Vagina (tissue), 2 donors: Measurements from ENCODE around the gene CCSER1. TPM values are rescaled to one million over a fixed set of nuclear protein-coding genes. Genes with fewer than 3 reads are reported as not detected.

Experiments
- DNase-seq, 2 donors: peaks; one replicate each; pipeline ENCODE4 v3.0.0-alpha.2; 2017; ENCODE audit errors: extremely low spot score in 2 of 2
- H3K27ac ChIP-seq: fragments of 200-600 bp; sonication (generic); one replicate; pipeline ENCODE4 v1.5.1; 2019
- H3K27me3 ChIP-seq: fragments of 200-600 bp; sonication (generic); one replicate; pipeline ENCODE4 v1.5.1; 2019
- H3K36me3 ChIP-seq, 2 donors: fragments of 200-600 bp; sonication (generic); one replicate each; pipeline ENCODE4 v1.5.1; 2017 to 2019
- H3K4me1 ChIP-seq: fragments of 200-600 bp; sonication (generic); one replicate; pipeline ENCODE4 v1.5.1; 2019
- H3K4me3 ChIP-seq, 2 donors: fragments of 200-600 bp; sonication (generic); 1 replicate in 1 of 2; 2 replicates in 1 of 2; pipeline ENCODE4 v1.5.1; 2016 to 2019
- H3K9me3 ChIP-seq: fragments of 200-600 bp; sonication (generic); one replicate; pipeline ENCODE4 v1.5.1; 2019
- POLR2A ChIP-seq, 2 donors: fragments of 450-650 bp; IDR thresholded peaks; one replicate each; pipeline ENCODE4 v1.6.1; 2017; ENCODE audit warnings: antibody characterized with exemption in 2 of 2, mild to moderate bottlenecking in 2 of 2, moderate library complexity in 2 of 2
- POLR2AphosphoS5 ChIP-seq, 2 donors: sonication (generic); formaldehyde crosslinking; IDR thresholded peaks; one replicate each; pipeline ENCODE4 v1.9.0; 2017; ENCODE audit warnings: antibody characterized with exemption in 2 of 2, mild to moderate bottlenecking in 2 of 2, low read depth in 1 of 2; ENCODE audit not compliant: insufficient read depth in 1 of 2
- intact Hi-C: fragments of 100-400 bp; cut with DNase I; formaldehyde crosslinking; loops from one replicate; pipeline ENCODE4 v1.15.1; 2023
- total RNA-seq: library from RNA; depleted of rRNA; stranded (reverse); fragments of >200 nt; gene quantifications from one replicate; pipeline ENCODE4 v1.2.3, GENCODE V29; 2016
- TF ChIP-seq, protein P1 (sequence below), 3 experiments: fragments of 450-650 bp in 2 of 3; fragments of 200-600 bp in 1 of 3; sonication (generic) in 1 of 3; IDR thresholded peaks; one replicate each; pipeline ENCODE4 v1.5.1; 2017 to 2019; ENCODE audit warnings: antibody characterized with exemption in 3 of 3, mild to moderate bottlenecking in 2 of 3, moderate library complexity in 2 of 3

CCSER1 gene
- total RNA-seq, 1 donor from 2014 or later: 8.1 TPM

DNA sequence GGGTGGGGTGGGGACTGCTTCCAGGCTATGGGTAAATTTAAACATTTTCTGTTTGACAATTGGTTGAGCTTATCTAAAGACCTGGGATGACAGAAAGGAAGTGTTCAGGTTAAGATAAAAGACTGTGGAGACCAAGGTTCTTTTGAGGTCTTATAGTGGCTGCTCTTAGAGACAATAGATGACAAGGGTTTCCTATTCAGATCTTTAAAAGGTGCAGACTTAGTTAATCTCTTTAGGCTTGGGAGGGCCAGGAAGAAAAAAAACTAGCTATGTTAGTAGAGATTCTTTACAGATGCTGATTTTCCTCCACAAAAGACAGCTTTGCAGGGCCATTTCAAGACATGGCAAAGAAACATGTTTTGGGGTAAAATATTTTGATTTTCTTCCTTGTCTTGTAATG is 972.5 kb downstream of the CCSER1 start:
- Histone ChIP-seq H3K9me3 (peaks cover 4% of the 10 kb centered on the region), H3K36me3 (no peaks in the 10 kb centered on the region), H3K4me1 (no peaks in the 10 kb centered on the region), H3K27ac (no peak overlapping the region), H3K4me3 (no peak overlapping the region), H3K27me3 (no peaks in the 10 kb centered on the region)
- no peak for DNase-seq
- TF ChIP-seq POLR2A (IDR thresholded peaks at IDR 0.05): no peak
- TF ChIP-seq, protein P1, sequence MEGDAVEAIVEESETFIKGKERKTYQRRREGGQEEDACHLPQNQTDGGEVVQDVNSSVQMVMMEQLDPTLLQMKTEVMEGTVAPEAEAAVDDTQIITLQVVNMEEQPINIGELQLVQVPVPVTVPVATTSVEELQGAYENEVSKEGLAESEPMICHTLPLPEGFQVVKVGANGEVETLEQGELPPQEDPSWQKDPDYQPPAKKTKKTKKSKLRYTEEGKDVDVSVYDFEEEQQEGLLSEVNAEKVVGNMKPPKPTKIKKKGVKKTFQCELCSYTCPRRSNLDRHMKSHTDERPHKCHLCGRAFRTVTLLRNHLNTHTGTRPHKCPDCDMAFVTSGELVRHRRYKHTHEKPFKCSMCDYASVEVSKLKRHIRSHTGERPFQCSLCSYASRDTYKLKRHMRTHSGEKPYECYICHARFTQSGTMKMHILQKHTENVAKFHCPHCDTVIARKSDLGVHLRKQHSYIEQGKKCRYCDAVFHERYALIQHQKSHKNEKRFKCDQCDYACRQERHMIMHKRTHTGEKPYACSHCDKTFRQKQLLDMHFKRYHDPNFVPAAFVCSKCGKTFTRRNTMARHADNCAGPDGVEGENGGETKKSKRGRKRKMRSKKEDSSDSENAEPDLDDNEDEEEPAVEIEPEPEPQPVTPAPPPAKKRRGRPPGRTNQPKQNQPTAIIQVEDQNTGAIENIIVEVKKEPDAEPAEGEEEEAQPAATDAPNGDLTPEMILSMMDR (IDR thresholded peaks at IDR 0.05): no peak
- TF ChIP-seq POLR2AphosphoS5 (IDR thresholded peaks at IDR 0.05; ENCODE audit: insufficient read depth in 1 of 2, low read depth in 1 of 2): no peak
- intact Hi-C loops: no loop called here

DNA sequence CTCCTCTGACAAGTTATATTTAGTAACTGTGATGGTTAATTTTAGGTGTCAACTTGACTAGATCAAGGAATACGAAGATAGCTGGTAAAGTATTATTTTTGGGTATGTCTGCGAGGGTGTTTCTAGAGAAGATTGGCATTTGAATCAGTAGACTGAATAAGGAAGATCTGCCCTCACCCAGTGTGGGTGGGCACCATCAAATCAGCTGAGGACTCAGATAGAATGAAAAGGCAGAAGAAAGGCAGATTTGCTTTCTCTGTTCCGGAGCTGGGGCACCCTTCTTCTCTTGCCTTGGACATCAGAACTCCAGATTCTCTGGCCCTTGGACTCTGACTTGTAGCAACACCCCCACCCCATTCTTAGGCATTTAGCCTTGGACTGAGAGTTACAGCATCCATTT is 981.6 kb downstream of the CCSER1 start:
- no peak overlapping the region for H3K4me3 ChIP-seq
- no peak for DNase-seq
- TF ChIP-seq POLR2A (IDR thresholded peaks at IDR 0.05) (no peak), POLR2AphosphoS5 (IDR thresholded peaks at IDR 0.05; ENCODE audit: insufficient read depth in 1 of 2, low read depth in 1 of 2) (no peak)
- TF ChIP-seq, protein P1 (IDR thresholded peaks at IDR 0.05): no peak
- no peaks in the 10 kb centered on the region for H3K27me3 ChIP-seq
- H3K27ac ChIP-seq: no peak overlapping the region
- H3K4me1 ChIP-seq: no peaks in the 10 kb centered on the region
- intact Hi-C loops: no loop called here
- peaks cover 4% of the 10 kb centered on the region for H3K9me3 ChIP-seq
- no peaks in the 10 kb centered on the region for H3K36me3 ChIP-seq

DNA sequence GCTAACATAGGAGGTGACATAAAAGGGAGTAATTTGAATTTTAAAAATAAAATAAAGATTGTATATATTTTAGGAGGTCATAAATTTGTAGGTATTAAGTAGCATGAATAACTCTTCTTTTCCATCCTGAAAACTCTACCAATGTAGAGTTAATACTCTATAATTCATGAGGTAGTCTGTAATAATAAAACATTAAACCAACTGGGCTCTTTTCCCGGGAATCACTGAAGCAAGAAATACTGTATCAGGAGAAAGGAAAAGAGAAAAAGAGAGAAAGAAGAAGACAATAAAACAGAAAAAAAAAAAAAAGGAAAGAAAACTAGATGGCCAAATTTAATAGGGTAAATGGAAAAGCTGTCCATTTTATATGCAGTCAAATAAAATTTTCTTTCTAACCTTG is 984.4 kb downstream of the CCSER1 start:
- H3K4me3 ChIP-seq: no peak overlapping the region
- H3K36me3 ChIP-seq: no peaks in the 10 kb centered on the region
- intact Hi-C loops: no loop called here
- no peaks in the 10 kb centered on the region for H3K9me3 ChIP-seq
- DNase-seq: no peak
- no peak overlapping the region for H3K27ac ChIP-seq
- no peaks in the 10 kb centered on the region for H3K27me3 ChIP-seq
- no peaks in the 10 kb centered on the region for H3K4me1 ChIP-seq
- TF ChIP-seq, protein P1 (IDR thresholded peaks at IDR 0.05): no peak
- no peak for TF ChIP-seq POLR2AphosphoS5 (IDR thresholded peaks at IDR 0.05; ENCODE audit: insufficient read depth in 1 of 2, low read depth in 1 of 2)
- no peak for TF ChIP-seq POLR2A (IDR thresholded peaks at IDR 0.05)

DNA sequence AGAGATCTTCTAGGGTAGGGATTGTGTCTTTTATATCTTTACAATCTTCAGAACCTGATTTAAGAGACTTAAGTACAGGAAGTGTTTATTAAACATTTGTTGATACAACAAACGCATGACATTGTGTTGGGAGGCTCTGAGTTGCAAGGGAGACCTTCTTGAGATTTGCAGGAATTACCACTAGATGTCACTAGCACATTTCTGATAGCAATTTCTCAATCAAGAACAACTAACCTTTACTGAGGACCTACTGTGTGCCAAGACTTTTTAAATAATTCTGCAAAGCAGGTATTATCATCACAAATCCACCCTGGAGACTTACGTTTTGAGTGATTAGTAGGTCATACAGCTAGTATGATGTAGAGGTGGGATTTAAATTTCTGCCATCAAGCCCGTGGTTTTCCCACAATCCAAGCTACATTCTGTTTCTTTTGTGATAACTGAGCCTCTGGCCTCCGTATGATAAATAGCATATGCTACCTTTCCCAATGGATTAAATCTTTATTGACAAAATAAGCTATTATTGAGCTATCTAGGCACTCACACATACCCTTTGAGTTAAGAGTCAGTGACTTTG is 986.0 kb downstream of the CCSER1 start:
- no peak for DNase-seq
- TF ChIP-seq, protein P1 (IDR thresholded peaks at IDR 0.05): no peak
- TF ChIP-seq POLR2A (IDR thresholded peaks at IDR 0.05) (no peak), POLR2AphosphoS5 (IDR thresholded peaks at IDR 0.05; ENCODE audit: insufficient read depth in 1 of 2, low read depth in 1 of 2) (no peak)
- no peaks in the 10 kb centered on the region for H3K36me3 ChIP-seq
- H3K27ac ChIP-seq: no peak overlapping the region
- intact Hi-C loops: no loop called here
- no peaks in the 10 kb centered on the region for H3K27me3 ChIP-seq
- no peaks in the 10 kb centered on the region for H3K9me3 ChIP-seq
- H3K4me1 ChIP-seq: no peaks in the 10 kb centered on the region
- H3K4me3 ChIP-seq: no peak overlapping the region

DNA sequence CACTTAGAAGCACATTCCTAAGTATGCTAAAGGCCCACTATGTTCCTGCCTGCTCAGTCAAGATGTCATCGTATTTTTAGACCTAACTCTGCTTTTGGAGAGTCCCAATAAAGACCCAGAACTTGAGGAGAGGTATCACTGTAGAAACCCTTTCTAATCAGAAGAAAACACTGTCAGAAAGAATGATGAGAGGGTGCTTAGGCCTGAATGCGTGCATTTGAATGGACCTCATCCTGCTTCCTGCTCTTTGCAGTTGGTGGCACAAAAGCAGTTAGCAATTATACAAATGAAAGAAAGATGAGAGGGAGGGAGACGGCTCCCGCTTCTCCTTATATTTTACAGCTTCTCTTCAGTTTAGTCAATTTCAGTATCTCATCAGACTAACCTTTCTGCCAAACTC is 987.2 kb downstream of the CCSER1 start:
- no peaks in the 10 kb centered on the region for H3K36me3 ChIP-seq
- H3K9me3 ChIP-seq: no peaks in the 10 kb centered on the region
- H3K4me1 ChIP-seq: no peaks in the 10 kb centered on the region
- H3K27me3 ChIP-seq: no peaks in the 10 kb centered on the region
- no peak overlapping the region for H3K27ac ChIP-seq
- no peak for DNase-seq
- intact Hi-C loops: no loop called here
- TF ChIP-seq POLR2A (IDR thresholded peaks at IDR 0.05) (no peak), POLR2AphosphoS5 (IDR thresholded peaks at IDR 0.05; ENCODE audit: insufficient read depth in 1 of 2, low read depth in 1 of 2) (no peak)
- TF ChIP-seq, protein P1 (IDR thresholded peaks at IDR 0.05): no peak
- no peak overlapping the region for H3K4me3 ChIP-seq
